ENCODE data around the gene APOO. TPM values are rescaled to one million over a fixed set of nuclear protein-coding genes. Genes with fewer than 3 reads are reported as not detected.

APOO gene
- polyA plus RNA-seq (32.7 and 42.5 TPM in 2 replicates), polyA minus RNA-seq (16.2 and 94.0 TPM in 2 replicates)

- Histone ChIP-seq H3K36me3 (ENCODE audit: insufficient read depth, low read length) (no peaks in the 10 kb centered on the region), H4K20me1 (ENCODE audit: insufficient read depth) (no peaks in the 10 kb centered on the region), H3F3A (ENCODE audit: insufficient read depth, low read length, poor library complexity, severe bottlenecking) (no peaks in the 10 kb centered on the region), H3K79me2 (replicated peaks; ENCODE audit: insufficient read depth, low read length) (no peaks in the 10 kb centered on the region), H3K9me3 (ENCODE audit: low read length) (no peaks in the 10 kb centered on the region), H3K9ac (ENCODE audit: low read length) (peak within 1 kb of the TSS; percentile 76), H3K27me3 (ENCODE audit: insufficient read depth, low read depth, low read length) (no peaks in the 10 kb centered on the region), H3K27ac (ENCODE audit: low read length) (peak within 1 kb of the TSS; percentile 75), H3K4me2 (ENCODE audit: low read length) (no peak within 1 kb of the TSS), H2AFZ (ENCODE audit: low read depth, low read length) (no peak within 1 kb of the TSS), H3K9me2 (ENCODE audit: insufficient read depth, low read length) (no peaks in the 10 kb centered on the region), H3K4me3 (ENCODE audit: low read length) (peak within 1 kb of the TSS; percentile 77)
- TF ChIP-seq POLR2AphosphoS5 (IDR thresholded peaks at IDR 0.05): peak; percentile 28
- no peak for TF ChIP-seq EZH2 (IDR thresholded peaks at IDR 0.05; ENCODE audit: borderline replicate concordance, insufficient read depth, low read length, poor library complexity, severe bottlenecking)
- peak; percentile 88 for TF ChIP-seq CTCF (IDR thresholded peaks at IDR 0.05; ENCODE audit: poor library complexity, severe bottlenecking)
- TF ChIP-seq REST (IDR thresholded peaks at IDR 0.05; ENCODE audit: borderline replicate concordance): no peak
- TF ChIP-seq EP300 (conservative IDR thresholded peaks at IDR 0.05; ENCODE audit: poor library complexity, severe bottlenecking): peak; percentile 59
- TF ChIP-seq TAF1 (IDR thresholded peaks at IDR 0.05; ENCODE audit: low read depth): no peak
- TF ChIP-seq SMC3 (conservative IDR thresholded peaks at IDR 0.05; ENCODE audit: poor library complexity): peak; percentile 75
- TF ChIP-seq RAD21 (conservative IDR thresholded peaks at IDR 0.05): peak; percentile 67
- peak; percentile 78 for TF ChIP-seq MXI1 (conservative IDR thresholded peaks at IDR 0.05; ENCODE audit: poor library complexity, severe bottlenecking)
Measured at GRCh38 chrX:23907498-23908218, at the start of gene APOO, which contains the start of gene CXorf58. Gene APOO, minus strand, starts transcription at chrX:23907938. Its CDS starts 236 bp downstream, at chrX:23907702. Gene CXorf58, plus strand, starts transcription at chrX:23908006. Its CDS starts 2,297 bp downstream, at chrX:23910303.

- TF ChIP-seq TAF1 (IDR thresholded peaks at IDR 0.05; ENCODE audit: low read depth) (no peak), RAD21 (conservative IDR thresholded peaks at IDR 0.05) (no peak), EP300 (conservative IDR thresholded peaks at IDR 0.05; ENCODE audit: poor library complexity, severe bottlenecking) (no peak), EZH2 (IDR thresholded peaks at IDR 0.05; ENCODE audit: borderline replicate concordance, insufficient read depth, low read length, poor library complexity, severe bottlenecking) (no peak), SMC3 (conservative IDR thresholded peaks at IDR 0.05; ENCODE audit: poor library complexity) (no peak), MXI1 (conservative IDR thresholded peaks at IDR 0.05; ENCODE audit: poor library complexity, severe bottlenecking) (no peak)
- Histone ChIP-seq H2AFZ (ENCODE audit: low read depth, low read length) (no peak overlapping the region), H4K20me1 (ENCODE audit: insufficient read depth) (no peaks in the 10 kb centered on the region)
Measured at GRCh38 chrX:23954396-23954795, 46.7 kb upstream of the APOO start.

More at GRCh38 chrX:23954396-23954795, 46.7 kb upstream of the APOO start:
- Histone ChIP-seq H3K9me2 (ENCODE audit: insufficient read depth, low read length) (no peaks in the 10 kb centered on the region), H3K27me3 (ENCODE audit: insufficient read depth, low read depth, low read length) (no peaks in the 10 kb centered on the region), H3F3A (ENCODE audit: insufficient read depth, low read length, poor library complexity, severe bottlenecking) (no peaks in the 10 kb centered on the region), H3K9me3 (ENCODE audit: low read length) (no peaks in the 10 kb centered on the region), H3K27ac (ENCODE audit: low read length) (no peak overlapping the region), H3K4me2 (ENCODE audit: low read length) (no peak overlapping the region), H3K79me2 (replicated peaks; ENCODE audit: insufficient read depth, low read length) (no peaks in the 10 kb centered on the region), H3K36me3 (ENCODE audit: insufficient read depth, low read length) (no peaks in the 10 kb centered on the region), H3K9ac (ENCODE audit: low read length) (no peak overlapping the region), H3K4me3 (ENCODE audit: low read length) (no peak overlapping the region)

Measured in neural cell (in vitro differentiated cells).